Astrocyte (in vitro differentiated cells and primary cell): ENCODE results near the gene CTCF. TPM values are rescaled to one million over a fixed set of nuclear protein-coding genes. Genes with fewer than 3 reads are reported as not detected.

Experiments
- DNase-seq: peaks from one replicate; pipeline ENCODE4 v3.0.0-alpha.2; 2010; ENCODE audit warnings: low read depth
- FAIRE-seq: peaks from 2 replicates; lab custom pipeline; 2011; peaks lifted over from hg19 to GRCh38; lab: Jason Lieb, UNC
- H2AFZ ChIP-seq: 2 replicates; pipeline ENCODE4 v1.6.0; 2012; ENCODE audit warnings: low read depth, low read length, inconsistent platforms
- H3K27ac ChIP-seq: 2 replicates; pipeline ENCODE4 v1.5.1; 2011; ENCODE audit warnings: low read depth, low read length, inconsistent platforms
- H3K27me3 ChIP-seq: 2 replicates; pipeline ENCODE4 v1.6.0; 2011; ENCODE audit warnings: low read length, inconsistent platforms; ENCODE audit not compliant: insufficient read depth
- H3K36me3 ChIP-seq: 2 replicates; pipeline ENCODE4 v1.5.1; 2011; ENCODE audit warnings: low read length, inconsistent platforms; ENCODE audit not compliant: insufficient read depth
- H3K4me1 ChIP-seq: 2 replicates; pipeline ENCODE4 v1.5.1; 2011; ENCODE audit warnings: low read length, inconsistent platforms; ENCODE audit not compliant: insufficient read depth
- H3K4me2 ChIP-seq: 2 replicates; pipeline ENCODE4 v1.6.0; 2012; ENCODE audit warnings: low read length, inconsistent platforms
- H3K4me3 ChIP-seq: 2 replicates; pipeline ENCODE4 v1.5.1; 2011; ENCODE audit warnings: low read depth, mild to moderate bottlenecking, low read length, inconsistent platforms; ENCODE audit not compliant: insufficient read depth
- H3K79me2 ChIP-seq: 2 replicates; pipeline ENCODE4 v1.6.0; 2012; ENCODE audit warnings: mild to moderate bottlenecking, low read length, inconsistent platforms; ENCODE audit not compliant: insufficient read depth
- H3K9ac ChIP-seq: 2 replicates; pipeline ENCODE4 v1.6.0; 2012; ENCODE audit warnings: mild to moderate bottlenecking, low read length, inconsistent platforms
- H3K9me3 ChIP-seq: 2 replicates; pipeline ENCODE4 v1.5.1; 2012; ENCODE audit warnings: low read depth, mild to moderate bottlenecking, low read length, inconsistent platforms; ENCODE audit not compliant: insufficient read depth
- H4K20me1 ChIP-seq: 2 replicates; pipeline ENCODE4 v1.6.0; 2012; ENCODE audit warnings: low read length, inconsistent platforms; ENCODE audit not compliant: insufficient read depth
- H3K27ac Mint-ChIP-seq: one replicate; pipeline ENCODE4 v1.8.0; 2021; ENCODE audit warnings: mild to moderate bottlenecking, mixed read lengths; ENCODE audit not compliant: unreplicated experiment
- H3K27me3 Mint-ChIP-seq: one replicate; pipeline ENCODE4 v1.8.0; 2021; ENCODE audit warnings: low read depth, mixed read lengths; ENCODE audit not compliant: unreplicated experiment
- H3K36me3 Mint-ChIP-seq: one replicate; pipeline ENCODE4 v1.8.0; 2021; ENCODE audit warnings: low read depth, mixed read lengths; ENCODE audit not compliant: unreplicated experiment
- H3K4me1 Mint-ChIP-seq: one replicate; pipeline ENCODE4 v1.8.0; 2021; ENCODE audit warnings: low read depth, mixed read lengths; ENCODE audit not compliant: unreplicated experiment
- H3K4me3 Mint-ChIP-seq: one replicate; pipeline ENCODE4 v1.8.0; 2021; ENCODE audit warnings: mild to moderate bottlenecking, moderate library complexity, mixed read lengths; ENCODE audit not compliant: unreplicated experiment
- H3K9me3 Mint-ChIP-seq: one replicate; pipeline ENCODE4 v1.8.0; 2021; ENCODE audit warnings: mild to moderate bottlenecking, mixed read lengths; ENCODE audit not compliant: unreplicated experiment
- EZH2 ChIP-seq: IDR thresholded peaks from 2 replicates; pipeline ENCODE4 v1.6.1; 2012; ENCODE audit warnings: mild to moderate bottlenecking, low read length, inconsistent platforms; ENCODE audit not compliant: insufficient read depth
- total RNA-seq: library from RNA; stranded (reverse); gene quantifications from 2 replicates; pipeline ENCODE4 v1.2.1, GENCODE V29; 2021
- TF ChIP-seq, protein P1 (sequence below): IDR thresholded peaks from 2 replicates; pipeline ENCODE4 v1.5.1; 2011; ENCODE audit warnings: low read depth, mild to moderate bottlenecking, inconsistent platforms, low read length, moderate library complexity; ENCODE audit not compliant: insufficient read depth

The CTCF gene
- total RNA-seq, 1 donor from 2014 or later: 26.8 TPM

DNA sequence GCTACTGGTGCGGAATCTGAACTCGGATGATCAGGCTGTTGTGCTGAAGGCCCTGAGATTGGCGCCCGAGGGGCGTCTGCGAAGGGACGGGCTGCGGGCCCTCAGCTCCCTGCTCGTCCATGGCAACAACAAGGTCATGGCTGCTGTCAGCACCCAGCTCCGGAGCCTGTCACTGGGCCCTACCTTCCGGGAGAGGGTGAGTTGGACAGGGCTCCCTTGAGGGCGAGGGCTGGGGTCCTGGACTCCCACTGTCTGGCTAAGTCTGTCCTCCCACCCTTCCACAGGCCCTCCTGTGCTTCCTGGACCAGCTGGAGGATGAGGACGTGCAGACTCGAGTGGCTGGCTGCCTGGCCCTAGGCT, 16.7 kb upstream of the CTCF start:
- no peak overlapping the region for H3K4me3 ChIP-seq
- H3K4me1 ChIP-seq: peaks cover 10% of the 10 kb centered on the region
- no peak overlapping the region for H3K9ac ChIP-seq
- peaks cover 1% of the 10 kb centered on the region for H3K9me3 Mint-ChIP-seq
- H2AFZ ChIP-seq: no peak overlapping the region
- no peaks in the 10 kb centered on the region for H3K27me3 ChIP-seq
- H3K4me3 Mint-ChIP-seq: no peak overlapping the region
- H3K4me2 ChIP-seq: no peak overlapping the region
- FAIRE-seq (no peak), DNase-seq (no peak)
- H3K27ac ChIP-seq: no peak overlapping the region
- no peaks in the 10 kb centered on the region for H3K9me3 ChIP-seq
- H3K79me2 ChIP-seq: peaks cover 16% of the 10 kb centered on the region
- H3K4me1 Mint-ChIP-seq: peaks cover 19% of the 10 kb centered on the region
- H4K20me1 ChIP-seq: peaks cover 90% of the 10 kb centered on the region
- TF ChIP-seq, protein P1, sequence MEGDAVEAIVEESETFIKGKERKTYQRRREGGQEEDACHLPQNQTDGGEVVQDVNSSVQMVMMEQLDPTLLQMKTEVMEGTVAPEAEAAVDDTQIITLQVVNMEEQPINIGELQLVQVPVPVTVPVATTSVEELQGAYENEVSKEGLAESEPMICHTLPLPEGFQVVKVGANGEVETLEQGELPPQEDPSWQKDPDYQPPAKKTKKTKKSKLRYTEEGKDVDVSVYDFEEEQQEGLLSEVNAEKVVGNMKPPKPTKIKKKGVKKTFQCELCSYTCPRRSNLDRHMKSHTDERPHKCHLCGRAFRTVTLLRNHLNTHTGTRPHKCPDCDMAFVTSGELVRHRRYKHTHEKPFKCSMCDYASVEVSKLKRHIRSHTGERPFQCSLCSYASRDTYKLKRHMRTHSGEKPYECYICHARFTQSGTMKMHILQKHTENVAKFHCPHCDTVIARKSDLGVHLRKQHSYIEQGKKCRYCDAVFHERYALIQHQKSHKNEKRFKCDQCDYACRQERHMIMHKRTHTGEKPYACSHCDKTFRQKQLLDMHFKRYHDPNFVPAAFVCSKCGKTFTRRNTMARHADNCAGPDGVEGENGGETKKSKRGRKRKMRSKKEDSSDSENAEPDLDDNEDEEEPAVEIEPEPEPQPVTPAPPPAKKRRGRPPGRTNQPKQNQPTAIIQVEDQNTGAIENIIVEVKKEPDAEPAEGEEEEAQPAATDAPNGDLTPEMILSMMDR: no peak
- TF ChIP-seq EZH2: no peak
- H3K27me3 Mint-ChIP-seq: no peaks in the 10 kb centered on the region
- H3K36me3 ChIP-seq: peaks cover 19% of the 10 kb centered on the region
- H3K27ac Mint-ChIP-seq: no peak overlapping the region
- H3K36me3 Mint-ChIP-seq: peaks cover 17% of the 10 kb centered on the region

DNA sequence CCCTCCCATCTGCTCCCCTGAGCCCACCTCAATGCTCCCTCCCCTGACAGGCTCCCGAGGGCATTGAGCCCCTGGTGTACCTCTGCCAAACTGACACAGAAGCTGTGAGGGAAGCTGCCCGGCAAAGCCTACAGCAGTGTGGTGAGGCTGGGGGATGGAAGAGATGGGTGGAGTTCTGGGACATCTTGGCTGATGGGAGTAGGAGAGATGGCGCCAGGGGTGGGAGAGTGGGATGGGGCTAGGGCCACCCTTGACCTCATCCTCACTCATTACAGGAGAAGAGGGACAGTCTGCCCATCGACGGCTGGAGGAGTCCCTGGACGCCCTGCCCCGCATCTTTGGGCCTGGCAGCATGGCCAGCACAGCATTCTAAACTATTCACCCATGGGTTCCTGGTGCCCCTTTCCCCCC, 16.2 kb upstream of the CTCF start:
- peaks cover 16% of the 10 kb centered on the region for H3K36me3 ChIP-seq
- H3K4me3 ChIP-seq: no peak overlapping the region
- peaks cover 19% of the 10 kb centered on the region for H3K4me1 Mint-ChIP-seq
- no peak overlapping the region for H3K4me2 ChIP-seq
- no peak overlapping the region for H3K27ac Mint-ChIP-seq
- no peak overlapping the region for H3K27ac ChIP-seq
- no peak overlapping the region for H3K9ac ChIP-seq
- H3K9me3 ChIP-seq: no peaks in the 10 kb centered on the region
- DNase-seq (no peak), FAIRE-seq (no peak)
- H3K79me2 ChIP-seq: peaks cover 12% of the 10 kb centered on the region
- peaks cover 86% of the 10 kb centered on the region for H4K20me1 ChIP-seq
- TF ChIP-seq, protein P1: no peak
- TF ChIP-seq EZH2: no peak
- H3K4me3 Mint-ChIP-seq: no peak overlapping the region
- H3K27me3 ChIP-seq: no peaks in the 10 kb centered on the region
- peaks cover 8% of the 10 kb centered on the region for H3K4me1 ChIP-seq
- no peaks in the 10 kb centered on the region for H3K27me3 Mint-ChIP-seq
- H3K9me3 Mint-ChIP-seq: peaks cover 1% of the 10 kb centered on the region
- H3K36me3 Mint-ChIP-seq: peaks cover 14% of the 10 kb centered on the region
- no peak overlapping the region for H2AFZ ChIP-seq

DNA sequence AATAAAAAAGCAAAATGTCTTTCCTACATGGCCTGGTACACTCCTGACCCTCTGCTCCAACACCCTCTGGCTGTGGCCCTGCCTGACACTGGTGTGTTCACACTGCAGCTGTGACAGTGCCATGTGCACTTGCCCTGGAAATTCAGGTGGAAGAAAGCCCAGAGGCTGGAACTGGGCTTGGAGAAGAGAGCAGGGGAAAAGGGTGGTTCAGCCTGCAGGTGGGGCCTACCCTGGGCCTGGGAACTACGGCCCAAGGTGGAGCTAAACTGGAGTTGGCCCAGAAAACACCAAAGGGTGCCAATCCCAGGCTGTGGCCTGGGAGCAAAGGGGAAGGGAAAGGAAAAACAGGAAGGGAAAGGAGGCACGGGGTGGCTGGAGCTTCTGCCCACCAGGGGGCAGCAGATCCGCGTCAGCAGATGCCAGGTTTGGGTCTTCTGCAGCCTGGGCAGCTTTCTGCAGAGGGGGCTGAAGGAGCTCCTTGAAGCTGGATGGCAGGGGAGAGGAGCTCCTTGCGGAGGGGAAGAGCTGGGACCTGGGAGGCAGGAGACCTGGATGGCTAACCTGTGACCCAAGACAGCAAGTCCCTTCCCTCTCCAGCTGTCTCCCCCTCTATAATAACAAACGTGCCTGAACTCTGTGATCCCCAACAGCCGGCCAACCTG, 15.4 kb upstream of the CTCF start:
- peaks cover under 1% of the 10 kb centered on the region for H3K4me1 ChIP-seq
- Mint-ChIP-seq H3K4me1 (peaks cover 13% of the 10 kb centered on the region), H3K27me3 (no peaks in the 10 kb centered on the region), H3K36me3 (peaks cover 9% of the 10 kb centered on the region), H3K9me3 (peaks cover 1% of the 10 kb centered on the region), H3K4me3 (no peak overlapping the region), H3K27ac (peak overlapping the region; percentile 58)
- no peak for TF ChIP-seq EZH2
- TF ChIP-seq, protein P1: peak; percentile 79
- H3K79me2 ChIP-seq: peaks cover 12% of the 10 kb centered on the region
- no peak overlapping the region for H3K27ac ChIP-seq
- no peaks in the 10 kb centered on the region for H3K9me3 ChIP-seq
- H4K20me1 ChIP-seq: peaks cover 80% of the 10 kb centered on the region
- peaks cover 11% of the 10 kb centered on the region for H3K36me3 ChIP-seq
- no peak for FAIRE-seq
- no peak overlapping the region for H3K4me3 ChIP-seq
- no peak overlapping the region for H3K9ac ChIP-seq
- no peak overlapping the region for H2AFZ ChIP-seq
- no peaks in the 10 kb centered on the region for H3K27me3 ChIP-seq
- DNase-seq: no peak
- H3K4me2 ChIP-seq: no peak overlapping the region
